Stomach (tissue), 4 donors: ENCODE results near the gene HSPB6.

Source experiments
- CTCF ChIP-seq, 7 experiments: fragments of 450-650 bp in 4 of 7; fragments of 200-600 bp in 3 of 7; sonication (generic) in 3 of 7; IDR thresholded peaks; one replicate each; pipeline ENCODE4 v1.5.1; 2016 to 2019; ENCODE audit warnings: antibody characterized with exemption in 7 of 7, control low read depth in 2 of 7, mild to moderate bottlenecking in 1 of 7
- POLR2A ChIP-seq, 4 donors: fragments of 450-650 bp; IDR thresholded peaks; one replicate each; pipeline ENCODE4 v1.6.1; 2016; ENCODE audit warnings: antibody characterized with exemption in 4 of 4, control low read depth in 2 of 4, mild to moderate bottlenecking in 1 of 4, moderate library complexity in 1 of 4
- POLR2AphosphoS5 ChIP-seq, 3 donors: sonication (generic); formaldehyde crosslinking; IDR thresholded peaks; one replicate each; pipeline ENCODE4 v1.6.1; 2016; ENCODE audit warnings: antibody characterized with exemption in 3 of 3

- TF ChIP-seq CTCF (IDR thresholded peaks at IDR 0.05), result no peak
- no peak for TF ChIP-seq POLR2A (IDR thresholded peaks at IDR 0.05)
- TF ChIP-seq POLR2AphosphoS5 (IDR thresholded peaks at IDR 0.05), result no peak
Measured at GRCh38 chr19:35746087-35746462, 10.8 kb downstream of the HSPB6 start.
